ENCODE measurements around the gene PHKG2.

PHKG2 gene

GRCh38 chr16:30786936-30787612, 38.8 kb downstream of the PHKG2 start, which contains the start of gene ZNF629:
Gene ZNF629, minus strand, starts transcription at chr16:30787205. Its CDS starts 2,723 bp downstream, at chr16:30784482.
- no peak within 1 kb of the TSS for H3K4me3 ChIP-seq (ENCODE audit: insufficient read depth, low read length, poor library complexity, severe bottlenecking)
- no peaks in the 10 kb centered on the region for H3K9me3 ChIP-seq (ENCODE audit: insufficient read depth, low read length)
- no peaks in the 10 kb centered on the region for H3K36me3 ChIP-seq (ENCODE audit: low read length)
- no peak within 1 kb of the TSS for H3K4me2 ChIP-seq (ENCODE audit: low read depth, low read length, poor library complexity, severe bottlenecking)
- H4K20me1 ChIP-seq (ENCODE audit: low read depth, low read length): no peaks in the 10 kb centered on the region
- no peaks in the 10 kb centered on the region for H3K9me2 ChIP-seq (replicated peaks; ENCODE audit: insufficient read depth, low read length)
- H3F3A ChIP-seq (ENCODE audit: insufficient read depth): no peaks in the 10 kb centered on the region
- no peak within 1 kb of the TSS for H3K27ac ChIP-seq (ENCODE audit: low read depth, low read length)
- no peak within 1 kb of the TSS for H2AFZ ChIP-seq (ENCODE audit: low read depth, low read length, severe bottlenecking)
- no peaks in the 10 kb centered on the region for H3K79me2 ChIP-seq (ENCODE audit: insufficient read depth, low read length)
- no peaks in the 10 kb centered on the region for H3K27me3 ChIP-seq (ENCODE audit: low read length)
- TF ChIP-seq EZH2phosphoT487 (conservative IDR thresholded peaks at IDR 0.05; ENCODE audit: low read length): no peak
- TF ChIP-seq, protein P1, sequence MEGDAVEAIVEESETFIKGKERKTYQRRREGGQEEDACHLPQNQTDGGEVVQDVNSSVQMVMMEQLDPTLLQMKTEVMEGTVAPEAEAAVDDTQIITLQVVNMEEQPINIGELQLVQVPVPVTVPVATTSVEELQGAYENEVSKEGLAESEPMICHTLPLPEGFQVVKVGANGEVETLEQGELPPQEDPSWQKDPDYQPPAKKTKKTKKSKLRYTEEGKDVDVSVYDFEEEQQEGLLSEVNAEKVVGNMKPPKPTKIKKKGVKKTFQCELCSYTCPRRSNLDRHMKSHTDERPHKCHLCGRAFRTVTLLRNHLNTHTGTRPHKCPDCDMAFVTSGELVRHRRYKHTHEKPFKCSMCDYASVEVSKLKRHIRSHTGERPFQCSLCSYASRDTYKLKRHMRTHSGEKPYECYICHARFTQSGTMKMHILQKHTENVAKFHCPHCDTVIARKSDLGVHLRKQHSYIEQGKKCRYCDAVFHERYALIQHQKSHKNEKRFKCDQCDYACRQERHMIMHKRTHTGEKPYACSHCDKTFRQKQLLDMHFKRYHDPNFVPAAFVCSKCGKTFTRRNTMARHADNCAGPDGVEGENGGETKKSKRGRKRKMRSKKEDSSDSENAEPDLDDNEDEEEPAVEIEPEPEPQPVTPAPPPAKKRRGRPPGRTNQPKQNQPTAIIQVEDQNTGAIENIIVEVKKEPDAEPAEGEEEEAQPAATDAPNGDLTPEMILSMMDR (IDR thresholded peaks at IDR 0.05; ENCODE audit: insufficient read depth, low read length, poor library complexity, severe bottlenecking): no peak
- no peak within 1 kb of the TSS for H3K9ac ChIP-seq (ENCODE audit: low read length)

- Histone ChIP-seq H3K4me3 (ENCODE audit: insufficient read depth, low read length, poor library complexity, severe bottlenecking) (no peak overlapping the region), H3K9me2 (replicated peaks; ENCODE audit: insufficient read depth, low read length) (no peaks in the 10 kb centered on the region), H3K79me2 (ENCODE audit: insufficient read depth, low read length) (no peaks in the 10 kb centered on the region), H3K9ac (ENCODE audit: low read length) (no peak overlapping the region), H4K20me1 (ENCODE audit: low read depth, low read length) (no peaks in the 10 kb centered on the region), H3K9me3 (ENCODE audit: insufficient read depth, low read length) (no peaks in the 10 kb centered on the region), H3K4me2 (ENCODE audit: low read depth, low read length, poor library complexity, severe bottlenecking) (no peak overlapping the region), H3K27ac (ENCODE audit: low read depth, low read length) (no peak overlapping the region), H3K27me3 (ENCODE audit: low read length) (no peaks in the 10 kb centered on the region), H3F3A (ENCODE audit: insufficient read depth) (no peaks in the 10 kb centered on the region), H2AFZ (ENCODE audit: low read depth, low read length, severe bottlenecking) (no peak overlapping the region), H3K36me3 (ENCODE audit: low read length) (no peaks in the 10 kb centered on the region)
- TF ChIP-seq, protein P1 (IDR thresholded peaks at IDR 0.05; ENCODE audit: insufficient read depth, low read length, poor library complexity, severe bottlenecking): no peak
- no peak for TF ChIP-seq EZH2phosphoT487 (conservative IDR thresholded peaks at IDR 0.05; ENCODE audit: low read length)
Observed at GRCh38 chr16:30787613-30788378, 39.6 kb downstream of the PHKG2 start.

DNA sequence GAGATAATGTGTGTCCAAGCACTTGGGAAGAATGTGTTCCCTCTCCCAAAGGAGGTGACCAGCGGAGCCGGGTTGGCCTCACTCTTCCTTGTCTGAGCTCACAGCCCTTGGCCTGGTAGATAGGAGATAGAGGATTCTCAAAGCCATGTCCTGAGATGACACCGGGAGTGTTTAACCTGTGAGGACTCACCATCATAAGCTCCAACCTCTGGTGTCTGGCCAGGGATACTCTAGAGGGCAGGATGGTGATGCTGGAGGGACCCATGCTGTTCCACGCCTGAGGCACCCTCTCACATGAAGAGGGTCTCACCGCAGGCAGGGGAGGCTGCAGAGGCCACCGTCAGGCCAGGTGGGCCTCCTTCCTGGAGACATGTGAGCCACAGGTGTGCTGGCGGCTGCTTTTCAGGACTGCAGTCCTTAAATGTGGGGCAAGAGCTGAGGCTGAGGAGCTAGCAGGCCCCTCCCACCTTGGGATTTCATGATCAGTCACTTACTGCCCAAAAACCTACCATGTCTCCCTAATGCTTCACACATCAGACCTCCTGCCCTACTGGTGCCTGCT, 45.4 kb downstream of the PHKG2 start:
- Histone ChIP-seq H3K36me3 (ENCODE audit: low read length) (no peaks in the 10 kb centered on the region), H3F3A (ENCODE audit: insufficient read depth) (no peaks in the 10 kb centered on the region), H3K9me3 (ENCODE audit: insufficient read depth, low read length) (no peaks in the 10 kb centered on the region), H3K79me2 (ENCODE audit: insufficient read depth, low read length) (no peaks in the 10 kb centered on the region), H3K27me3 (ENCODE audit: low read length) (no peaks in the 10 kb centered on the region), H3K4me3 (ENCODE audit: insufficient read depth, low read length, poor library complexity, severe bottlenecking) (no peak overlapping the region), H3K4me2 (ENCODE audit: low read depth, low read length, poor library complexity, severe bottlenecking) (no peak overlapping the region), H3K27ac (ENCODE audit: low read depth, low read length) (no peak overlapping the region), H4K20me1 (ENCODE audit: low read depth, low read length) (no peaks in the 10 kb centered on the region), H3K9me2 (replicated peaks; ENCODE audit: insufficient read depth, low read length) (no peaks in the 10 kb centered on the region), H2AFZ (ENCODE audit: low read depth, low read length, severe bottlenecking) (no peak overlapping the region), H3K9ac (ENCODE audit: low read length) (no peak overlapping the region)
- TF ChIP-seq, protein P1 (IDR thresholded peaks at IDR 0.05; ENCODE audit: insufficient read depth, low read length, poor library complexity, severe bottlenecking): no peak
- TF ChIP-seq EZH2phosphoT487 (conservative IDR thresholded peaks at IDR 0.05; ENCODE audit: low read length): no peak

Data from SU-DHL-6 (cell line).